Subcutaneous adipose tissue (tissue), 4 donors: ENCODE data around the gene SCYL2. TPM values are rescaled to one million over a fixed set of nuclear protein-coding genes. Genes with fewer than 3 reads are reported as not detected.

Experiments used
- total RNA-seq, 4 donors: library from RNA; depleted of rRNA; stranded (reverse); fragments of >200 nt; gene quantifications; one replicate each; pipeline ENCODE4 v1.1.0, GENCODE V29; 2016
- TF ChIP-seq, protein P1 (sequence below): fragments of 450-650 bp; IDR thresholded peaks from one replicate; pipeline ENCODE4 v1.5.1; 2016; ENCODE audit warnings: low read depth, mild to moderate bottlenecking, control low read depth, antibody characterized with exemption, moderate library complexity

The SCYL2 gene
- total RNA-seq, 4 donors from 2014 or later: 37.3 to 76.0 (median 41.1) TPM

DNA sequence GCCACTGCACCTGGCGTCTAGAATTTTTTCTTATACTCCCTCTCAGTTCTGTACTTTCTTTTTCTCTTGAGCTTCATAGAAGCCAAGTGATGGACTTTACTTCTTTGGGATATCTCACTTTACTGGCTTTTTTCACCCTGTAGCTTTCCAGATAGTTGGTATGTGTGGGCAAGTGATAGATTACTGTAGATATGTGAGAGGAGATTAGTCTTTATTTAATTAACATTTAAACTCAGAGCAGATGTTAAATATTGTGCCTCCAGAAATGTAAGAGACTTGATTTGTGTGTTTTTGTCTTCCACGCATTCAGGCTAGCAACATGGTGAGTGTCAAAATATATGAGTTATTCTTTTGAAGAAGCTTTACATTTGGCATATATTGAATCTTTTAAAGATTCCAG is 50.4 kb downstream of the SCYL2 start:
- TF ChIP-seq, protein P1, sequence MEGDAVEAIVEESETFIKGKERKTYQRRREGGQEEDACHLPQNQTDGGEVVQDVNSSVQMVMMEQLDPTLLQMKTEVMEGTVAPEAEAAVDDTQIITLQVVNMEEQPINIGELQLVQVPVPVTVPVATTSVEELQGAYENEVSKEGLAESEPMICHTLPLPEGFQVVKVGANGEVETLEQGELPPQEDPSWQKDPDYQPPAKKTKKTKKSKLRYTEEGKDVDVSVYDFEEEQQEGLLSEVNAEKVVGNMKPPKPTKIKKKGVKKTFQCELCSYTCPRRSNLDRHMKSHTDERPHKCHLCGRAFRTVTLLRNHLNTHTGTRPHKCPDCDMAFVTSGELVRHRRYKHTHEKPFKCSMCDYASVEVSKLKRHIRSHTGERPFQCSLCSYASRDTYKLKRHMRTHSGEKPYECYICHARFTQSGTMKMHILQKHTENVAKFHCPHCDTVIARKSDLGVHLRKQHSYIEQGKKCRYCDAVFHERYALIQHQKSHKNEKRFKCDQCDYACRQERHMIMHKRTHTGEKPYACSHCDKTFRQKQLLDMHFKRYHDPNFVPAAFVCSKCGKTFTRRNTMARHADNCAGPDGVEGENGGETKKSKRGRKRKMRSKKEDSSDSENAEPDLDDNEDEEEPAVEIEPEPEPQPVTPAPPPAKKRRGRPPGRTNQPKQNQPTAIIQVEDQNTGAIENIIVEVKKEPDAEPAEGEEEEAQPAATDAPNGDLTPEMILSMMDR: no peak

DNA sequence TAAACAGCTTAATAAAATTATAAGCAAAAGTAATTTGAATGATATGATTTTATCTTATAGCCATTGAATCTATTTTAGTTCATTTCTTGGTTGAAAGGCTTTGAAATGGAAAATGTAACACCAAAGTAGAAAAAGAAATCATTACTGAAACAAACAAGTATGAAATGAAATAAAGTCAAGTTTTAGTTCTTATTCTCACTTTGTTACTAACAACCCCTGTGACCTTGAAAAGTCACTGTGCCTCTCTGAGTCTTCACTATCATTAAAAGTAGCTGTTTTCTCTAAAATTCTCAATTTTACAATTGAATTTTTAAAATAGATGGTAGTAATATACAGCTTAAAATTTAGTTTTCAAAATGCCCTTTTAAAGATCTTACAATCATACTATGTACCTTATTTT is 57.5 kb downstream of the SCYL2 start:
- TF ChIP-seq, protein P1: no peak

DNA sequence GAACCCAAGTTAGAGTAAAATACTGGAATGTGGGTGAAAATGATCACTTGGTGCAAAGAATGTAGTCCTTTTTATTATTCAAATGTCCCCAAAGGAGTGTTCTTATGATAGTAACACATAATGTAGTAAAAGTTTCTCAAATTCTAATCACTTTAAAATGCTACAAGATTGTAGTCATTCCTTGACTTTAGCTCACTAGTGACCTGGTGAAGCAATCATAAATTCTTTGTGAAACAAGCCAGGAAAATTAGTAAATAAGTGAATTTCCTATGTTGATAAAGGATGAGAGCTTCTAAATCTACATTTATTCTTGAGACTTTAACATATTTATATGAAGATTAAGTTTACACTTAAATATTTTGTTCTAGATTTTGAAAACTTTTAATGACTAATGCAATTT is 59.2 kb downstream of the SCYL2 start:
- TF ChIP-seq, protein P1: no peak

DNA sequence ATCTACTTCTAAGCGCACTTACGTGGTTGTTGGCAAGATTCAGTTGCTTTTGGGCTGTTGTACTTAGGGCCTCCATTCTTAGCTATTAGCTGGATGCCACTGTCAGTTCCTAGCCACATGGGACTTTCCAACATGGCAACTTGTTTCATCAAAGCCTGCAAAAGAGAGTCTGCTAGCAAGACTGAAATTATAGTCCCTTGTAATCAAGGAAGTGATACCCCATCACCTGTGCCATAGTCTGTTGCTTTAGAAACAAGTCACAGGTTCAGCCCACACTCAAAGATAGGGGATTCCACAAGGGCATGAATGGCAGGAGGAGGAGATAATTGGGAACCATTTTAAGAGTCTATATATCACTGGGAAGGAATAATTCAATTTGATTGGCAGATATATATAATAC is 62.8 kb downstream of the SCYL2 start:
- TF ChIP-seq, protein P1: no peak

DNA sequence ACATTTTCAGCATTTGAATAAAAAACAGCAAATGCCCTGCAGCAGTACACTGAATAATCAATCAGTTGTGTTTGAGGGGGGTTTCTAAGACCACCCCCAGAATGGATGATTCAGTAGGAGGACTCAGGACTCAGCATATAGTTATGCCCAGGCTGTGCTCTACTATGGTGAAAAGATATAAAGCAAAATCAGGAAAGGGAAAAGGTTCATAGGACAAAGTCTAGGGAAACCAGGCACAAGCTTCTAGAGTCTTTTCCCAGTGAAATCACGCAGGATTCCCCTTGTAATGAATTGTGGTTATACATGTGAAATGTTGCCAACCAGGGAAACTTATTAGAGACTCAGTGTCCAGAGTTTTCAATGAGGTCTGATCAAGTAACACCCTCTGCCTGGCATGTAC is 64.9 kb downstream of the SCYL2 start:
- TF ChIP-seq, protein P1: no peak

DNA sequence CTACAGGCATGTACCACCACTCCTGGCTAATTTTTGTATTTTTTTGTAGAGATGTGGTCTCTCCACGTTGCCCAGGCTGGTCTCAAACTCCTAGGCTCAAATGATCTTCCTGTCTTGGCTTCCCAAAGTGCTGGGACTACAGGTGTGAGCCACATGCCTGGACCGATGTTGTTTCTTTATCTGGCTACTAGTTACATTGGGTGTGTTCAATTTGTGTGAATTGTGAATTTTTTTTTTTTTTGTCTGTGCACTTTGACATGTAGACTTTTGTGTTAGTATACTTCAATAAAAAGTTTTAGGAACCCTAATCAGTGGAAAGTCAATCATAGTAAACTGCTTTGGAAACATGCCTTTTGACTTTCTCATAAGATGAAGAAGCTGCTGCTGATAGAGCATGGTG is 65.9 kb downstream of the SCYL2 start:
- TF ChIP-seq, protein P1: no peak

DNA sequence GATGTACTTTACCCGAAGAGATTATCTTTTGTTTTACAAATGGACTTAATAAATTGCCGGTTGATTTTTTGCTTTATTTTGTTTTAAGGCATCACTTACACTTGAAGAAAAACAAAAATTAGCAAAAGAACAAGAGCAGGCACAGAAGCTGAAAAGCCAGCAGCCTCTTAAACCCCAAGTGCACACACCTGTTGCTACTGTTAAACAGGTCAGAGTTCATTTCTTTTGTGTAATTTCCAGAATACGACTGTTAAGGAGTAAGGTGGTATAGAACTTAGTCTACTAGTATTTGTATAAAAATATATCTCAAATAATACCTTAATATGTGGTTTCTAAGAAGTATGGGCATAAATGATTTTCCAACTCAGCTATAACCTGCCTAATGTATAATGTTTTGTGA is 70.3 kb downstream of the SCYL2 start:
- TF ChIP-seq, protein P1: no peak
